Heart right ventricle (tissue), 16 donors: ENCODE results near the gene CACNG4. TPM values are rescaled to one million over a fixed set of nuclear protein-coding genes. Genes with fewer than 3 reads are reported as not detected.

Experiments used
- ATAC-seq, 8 donors: fragments of 200-7000 bp; cut with Tn5 transposase; one replicate each; pipeline ENCODE4 v1.9.1; 2020; ENCODE audit warnings: mild to moderate bottlenecking in 8 of 8, moderate library complexity in 8 of 8, moderate number of reproducible peaks in 1 of 8
- DNase-seq, 2 donors: peaks; one replicate each; pipeline ENCODE4 v3.0.0-alpha.2; 2020
- H3K27ac ChIP-seq, 10 donors: fragments of 200-600 bp; sonication (generic) in 2 of 10; one replicate each; pipeline versions ENCODE4 v1.5.0 to v1.8.0; 2020 to 2022; ENCODE audit warnings: mild to moderate bottlenecking in 3 of 10
- H3K27me3 ChIP-seq, 7 donors: fragments of 200-600 bp; one replicate each; pipeline ENCODE4 v1.8.0; 2021 to 2022; ENCODE audit warnings: mild to moderate bottlenecking in 2 of 7
- H3K36me3 ChIP-seq, 9 donors: fragments of 200-600 bp; sonication (generic) in 1 of 9; one replicate each; pipeline versions ENCODE4 v1.5.0 to v1.8.0; 2020 to 2022; ENCODE audit warnings: mild to moderate bottlenecking in 2 of 9
- H3K4me1 ChIP-seq, 9 donors: fragments of 200-600 bp; sonication (generic) in 1 of 9; one replicate each; pipeline versions ENCODE4 v1.5.0 to v1.8.0; 2020 to 2022; ENCODE audit warnings: mild to moderate bottlenecking in 4 of 9
- H3K4me3 ChIP-seq, 10 donors: fragments of 200-600 bp; sonication (generic) in 2 of 10; one replicate each; pipeline versions ENCODE4 v1.5.0 to v1.8.0; 2020 to 2022; ENCODE audit warnings: mild to moderate bottlenecking in 7 of 10, moderate library complexity in 2 of 10
- H3K9me3 ChIP-seq, 11 donors: fragments of 200-600 bp in 10 of 11; sonication (generic) in 2 of 11; one replicate each; pipeline versions ENCODE4 v1.5.0 to v1.8.0; 2013 to 2022; ENCODE audit warnings: mild to moderate bottlenecking in 2 of 11, control low read depth in 1 of 11, moderate library complexity in 1 of 11
- CTCF ChIP-seq, 9 donors: fragments of 200-600 bp; sonication (generic) in 2 of 9; IDR thresholded peaks; one replicate each; pipeline versions ENCODE4 v1.5.0 to v1.8.0; 2021 to 2022; ENCODE audit warnings: antibody characterized with exemption in 9 of 9, mild to moderate bottlenecking in 5 of 9, moderate library complexity in 1 of 9
- WGBS, 2 donors: extraction: QIAGEN DNeasy Blood & Tissue Kit; methylation state at CpG; one replicate each; pipeline ENCODE4 v1.1.7; 2013; ENCODE audit warnings: inconsistent platforms in 1 of 2; 5-methylcytosine and 5-hydroxymethylcytosine counted together
- intact Hi-C, 10 donors: fragments of 100-400 bp; cut with DNase I; formaldehyde crosslinking; loops; one replicate each; pipeline versions ENCODE4 v1.11.1 to v1.14.2; 2022
- polyA plus RNA-seq, 2 donors: library from polyadenylated mRNA; stranded (reverse); fragments of 200-250 nt; gene quantifications; one replicate each; pipeline ENCODE4 v1.2.3, GENCODE V29; 2013
- total RNA-seq, 10 donors: library from RNA; stranded (reverse); fragmentation: NEBNext Ultra II Directional in 3 of 10; extraction: Animal tissue kit (Norgen Biotek cat#: 25700) in 3 of 10; gene quantifications; one replicate each; pipeline versions ENCODE4 v1.2.1 to v1.2.4, GENCODE V29; 2021 to 2023
- donor health status: Arrhythmogenic right ventricular cardiomyopathy.
- donor health status: ischemic (EF 13 %, LVEDD 7.1; RV severe dilation, severe dysfunction).
- donor health status: healthy with polysubstance abuse.
- donor health status: DM: no; HTN: yes; CAD: no.
- donor health status: DM: no; HTN: no; CAD: no.
- donor health status: ischemic (EF 25% LVEDD 6.9; RV normal size, moderate dysfunction).
- donor health status: ischemic (EF 25% LVEDD 5.7; RV mildly dilated, moderate dysfunction).
- donor health status: healthy.
- donor health status: DM: yes; HTN: yes; CAD: no.
- donor health status: Ischemic cardiomyopathy.
- donor health status: ischemic (EF 35%, LVEDD 5.7; RV mildly dilated, moderate dysfunction).
- donor health status: nonischemic (EF 11% LVEDD 7.7; RV severe dilation, severe dysfunction).
- donor health status: DM: yes; HTN: yes; CAD: no.
- donor health status: PGD.
- donor health status: ischemic (EF 29% LVEDD 5.4; RV normal size, mild dysfunction).
- donor health status: nonischemic (EF 23%, LVEDD 6.1; RV moderate dilation, normal function).

The CACNG4 gene
- total and polyA plus RNA-seq, 12 donors, result 0.06 to 0.11 (median 0.07) TPM; not detected in 7

DNA sequence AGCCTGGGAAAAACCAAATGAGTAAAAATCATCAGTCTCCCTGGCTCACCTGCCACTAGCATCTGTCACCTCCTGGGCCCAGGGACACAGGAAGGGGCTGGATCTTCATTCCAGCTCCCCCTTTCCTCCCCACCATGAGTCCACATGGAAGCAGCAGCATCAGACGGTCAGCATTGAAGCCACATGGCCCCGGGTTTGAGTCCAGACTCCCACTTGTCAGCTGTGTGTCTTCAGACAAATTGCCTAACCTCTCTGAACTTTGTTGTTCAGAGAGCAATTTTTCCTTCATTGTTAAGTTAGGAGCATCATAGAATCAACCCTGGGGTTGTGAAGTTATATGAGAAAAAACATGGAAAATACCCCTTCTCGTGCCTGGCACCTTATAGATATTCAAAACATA is 10.7 kb downstream of the CACNG4 start:
- H3K9me3 ChIP-seq, result no peaks in the 10 kb centered on the region
- H3K27me3 ChIP-seq, result peaks cover 3 to 55% (median 27%) of the 10 kb centered on the region in 7 donors
- peaks cover 0 to 42% (median 21%) of the 10 kb centered on the region in 9 donors for H3K4me1 ChIP-seq
- ATAC-seq (no peak), DNase-seq (no peak)
- no peak overlapping the region for H3K4me3 ChIP-seq
- no peak overlapping the region for H3K27ac ChIP-seq
- no peaks in the 10 kb centered on the region for H3K36me3 ChIP-seq
- intact Hi-C loops, result loop anchor here in 1 of 10 donors (10.0 kb wide), 1 partner anchor 130 kb away; no protein-coding TSS in a partner anchor
- no peak for TF ChIP-seq CTCF (IDR thresholded peaks at IDR 0.05)
- 83 to 88% methylated on average over 3 of the region's 3 CpGs for WGBS, 2 donors

DNA sequence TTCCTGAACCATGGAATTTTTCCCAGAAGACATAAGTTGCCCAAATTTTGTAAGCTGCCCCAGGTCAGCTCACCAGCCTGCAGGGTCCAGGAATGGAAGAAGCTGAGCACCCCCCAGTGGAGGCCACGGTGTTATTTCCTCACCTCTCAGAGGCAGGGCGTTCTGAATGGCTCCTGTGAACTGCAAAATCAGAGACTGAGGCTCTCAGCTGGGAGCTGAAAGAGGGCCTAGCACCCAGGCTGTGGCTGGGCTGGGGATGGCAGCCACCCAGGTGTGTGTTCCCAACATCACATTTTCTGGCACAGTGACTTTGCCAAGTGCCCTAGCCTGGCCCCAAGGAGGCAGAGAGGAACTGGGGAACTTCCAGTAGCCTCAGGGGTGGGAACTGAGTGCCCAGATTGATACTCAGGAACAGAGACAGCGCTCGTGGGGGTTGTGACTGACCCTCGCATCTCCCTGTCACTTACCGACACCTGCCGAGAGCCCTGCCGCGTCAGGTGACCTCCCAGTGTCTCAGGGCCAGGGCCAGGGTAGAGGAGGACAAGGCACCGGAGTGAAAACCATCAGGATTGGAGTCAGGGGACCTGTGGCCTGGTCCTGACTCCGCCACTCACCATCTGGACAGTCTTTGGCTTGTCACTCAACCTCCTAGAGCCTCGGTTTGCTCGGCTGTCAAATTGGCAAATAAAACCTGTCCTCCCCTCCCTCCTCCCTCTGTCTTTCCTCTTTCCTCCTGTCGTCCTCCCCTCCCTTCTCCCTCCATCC is 11.3 kb downstream of the CACNG4 start:
- Histone ChIP-seq H3K4me1 (peaks cover 0 to 42% (median 21%) of the 10 kb centered on the region in 9 donors), H3K9me3 (no peaks in the 10 kb centered on the region), H3K4me3 (no peak overlapping the region), H3K27ac (no peak overlapping the region), H3K36me3 (no peaks in the 10 kb centered on the region), H3K27me3 (peaks cover 3 to 49% (median 21%) of the 10 kb centered on the region in 7 donors)
- DNase-seq, result peak in 1 of 2 donors; percentile 45
- peak in 4 of 9 donors; percentile 17 to 44 (median 32) for TF ChIP-seq CTCF (IDR thresholded peaks at IDR 0.05)
- intact Hi-C loops, result loop anchor here in 1 of 10 donors (10.0 kb wide), 1 partner anchor 129 kb away; no protein-coding TSS in a partner anchor
- WGBS, 2 donors, result 30 to 47% methylated on average over 14 of the region's 14 CpGs
- peak in 6 of 8 donors; percentile 16 to 57 (median 36) for ATAC-seq

- Histone ChIP-seq H3K9me3 (no peaks in the 10 kb centered on the region), H3K36me3 (no peaks in the 10 kb centered on the region), H3K4me1 (peaks cover 0 to 42% (median 21%) of the 10 kb centered on the region in 9 donors), H3K27me3 (peaks cover 3 to 45% (median 19%) of the 10 kb centered on the region in 7 donors), H3K27ac (peak overlapping the region in 1 of 10 donors; percentile 0), H3K4me3 (no peak overlapping the region)
- intact Hi-C loops, result loop anchor here in 1 of 10 donors (10.0 kb wide), 1 partner anchor 128 kb away; no protein-coding TSS in a partner anchor
- TF ChIP-seq CTCF (IDR thresholded peaks at IDR 0.05), result no peak
- ATAC-seq (no peak), DNase-seq (no peak)
- 56 to 61% methylated on average over 2 of the region's 2 CpGs for WGBS, 2 donors
Observed at GRCh38 chr17:66976379-66976663, 11.8 kb downstream of the CACNG4 start.

DNA sequence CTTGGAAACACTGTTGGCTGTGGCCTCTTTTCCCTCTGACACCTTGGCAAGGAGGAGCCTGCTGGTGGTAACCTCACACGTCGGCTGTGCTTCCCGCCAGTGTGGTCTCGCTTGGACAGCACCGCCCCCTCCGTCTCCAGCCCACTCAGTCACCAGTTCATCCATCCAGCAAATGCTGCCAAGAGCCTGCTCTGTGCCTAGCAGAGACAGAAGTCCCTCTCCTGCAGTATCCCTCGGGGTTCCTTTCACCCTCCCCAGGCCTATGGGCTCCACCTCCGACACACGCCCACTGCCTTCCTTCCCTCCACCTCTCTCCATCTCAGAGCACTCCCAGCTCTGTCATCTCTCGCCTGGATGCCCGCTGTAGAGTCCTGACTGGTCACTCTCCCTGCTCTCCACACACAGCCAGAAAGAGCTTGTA is 12.3 kb downstream of the CACNG4 start:
- H3K4me1 ChIP-seq, result peaks cover 0 to 42% (median 21%) of the 10 kb centered on the region in 9 donors
- H3K4me3 ChIP-seq, result no peak overlapping the region
- H3K27ac ChIP-seq, result peak overlapping the region in 1 of 10 donors; percentile 0
- no peak for DNase-seq
- ATAC-seq, result peak in 6 of 8 donors; percentile 5 to 45 (median 25)
- no peak for TF ChIP-seq CTCF (IDR thresholded peaks at IDR 0.05)
- no peaks in the 10 kb centered on the region for H3K36me3 ChIP-seq
- H3K27me3 ChIP-seq, result peaks cover under 1 to 45% (median 15%) of the 10 kb centered on the region in 7 donors
- no peaks in the 10 kb centered on the region for H3K9me3 ChIP-seq
- intact Hi-C loops, result loop anchor here in 1 of 10 donors (10.0 kb wide), 1 partner anchor 128 kb away; no protein-coding TSS in a partner anchor
- 9 to 11% methylated on average over 11 of the region's 11 CpGs for WGBS, 2 donors
